ENCODE results near the gene TNK1.

TNK1 gene

DNA sequence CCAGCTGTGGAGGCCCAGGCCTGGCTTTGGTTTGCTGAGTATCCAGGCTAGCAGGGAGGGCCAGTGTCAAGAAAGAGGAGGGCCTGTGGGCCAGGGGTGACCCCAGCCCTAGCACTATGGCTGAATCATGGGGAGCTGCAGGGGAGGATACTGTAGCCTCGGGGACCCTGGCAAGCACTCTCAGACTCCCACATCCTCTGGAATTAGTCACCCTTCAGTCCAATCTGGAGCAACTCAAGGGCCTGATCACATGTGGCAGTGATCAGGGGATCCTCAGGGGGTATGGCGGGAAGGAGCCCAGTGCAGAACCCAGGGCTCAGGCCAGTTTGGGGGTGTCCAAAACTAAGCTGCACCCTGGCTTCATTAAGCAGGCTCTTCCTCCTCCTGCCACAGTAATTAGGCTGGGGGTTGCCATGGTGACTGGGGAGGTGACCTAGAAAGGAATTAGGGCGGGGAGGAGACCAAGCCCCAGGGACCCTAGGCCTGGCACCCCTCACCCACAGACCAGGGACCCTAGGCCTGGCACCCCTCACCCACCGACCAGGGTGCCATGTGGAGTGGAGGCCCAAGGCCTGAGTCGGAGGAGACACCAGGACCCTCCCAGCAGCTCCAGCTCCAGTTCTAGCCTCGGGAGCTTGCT, 32.6 kb downstream of the TNK1 start:
- H4K20me1 ChIP-seq (ENCODE audit: insufficient read depth, low read length) = 0 out of 2 replicates have a peak, but pooled peaks cover 2% of the 10 kb centered on the region
- H3K79me2 ChIP-seq (ENCODE audit: insufficient read depth, low read length) = no peaks in the 10 kb centered on the region
- H3K9me3 ChIP-seq (ENCODE audit: insufficient read depth, low read length, severe bottlenecking) = no peaks in the 10 kb centered on the region
- no peak overlapping the region for H3K4me3 ChIP-seq (ENCODE audit: low read depth in 1 of 2, low read length in 2 of 2)
- peaks cover 22% of the 10 kb centered on the region for H3K36me3 ChIP-seq (ENCODE audit: insufficient read depth, low read length)
- no peak overlapping the region for H3K9ac ChIP-seq (ENCODE audit: low read depth, low read length)
- no peaks in the 10 kb centered on the region for H3K4me1 ChIP-seq (ENCODE audit: insufficient read depth, low read length)
- ATAC-seq (ENCODE audit: insufficient read depth, low read depth) (no peak), DNase-seq (no peak)
- TF ChIP-seq EZH2 (IDR thresholded peaks at IDR 0.05; ENCODE audit: borderline replicate concordance, low read depth, low read length, severe bottlenecking) (no peak), CTCF (IDR thresholded peaks at IDR 0.05; ENCODE audit: borderline replicate concordance, extremely low read depth, low read length, poor library complexity, severe bottlenecking) (no peak)
- no peak overlapping the region for H3K4me2 ChIP-seq (ENCODE audit: insufficient read depth, low read length)
- no peak overlapping the region for H2AFZ ChIP-seq (ENCODE audit: low read depth, low read length)
- H3K27me3 ChIP-seq (ENCODE audit: insufficient read depth, low read length, poor library complexity) = no peaks in the 10 kb centered on the region
- H3K27ac ChIP-seq (ENCODE audit: low read length) = no peak overlapping the region

DNA sequence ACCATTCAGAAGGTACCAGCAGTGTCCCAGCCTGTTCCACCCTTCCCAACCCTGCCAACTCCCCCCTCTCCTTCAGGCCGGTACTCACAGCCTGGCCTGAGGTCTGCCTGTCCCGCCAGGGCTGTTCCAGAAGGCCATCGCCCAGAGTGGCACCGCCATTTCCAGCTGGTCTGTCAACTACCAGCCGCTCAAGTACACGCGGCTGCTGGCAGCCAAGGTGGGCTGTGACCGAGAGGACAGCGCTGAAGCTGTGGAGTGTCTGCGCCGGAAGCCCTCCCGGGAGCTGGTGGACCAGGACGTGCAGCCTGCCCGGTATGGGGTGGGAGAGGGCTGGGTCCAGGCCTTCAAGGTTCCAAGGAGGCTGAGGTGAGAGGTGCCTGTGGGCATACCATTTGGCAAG, 33.9 kb downstream of the TNK1 start:
- Histone ChIP-seq H3K4me2 (ENCODE audit: insufficient read depth, low read length) (no peak overlapping the region), H3K9ac (ENCODE audit: low read depth, low read length) (no peak overlapping the region), H3K27ac (ENCODE audit: low read length) (no peak overlapping the region), H3K4me1 (ENCODE audit: insufficient read depth, low read length) (no peaks in the 10 kb centered on the region), H3K79me2 (ENCODE audit: insufficient read depth, low read length) (no peaks in the 10 kb centered on the region), H3K36me3 (ENCODE audit: insufficient read depth, low read length) (peaks cover 9% of the 10 kb centered on the region; the same call in 1 of the 2 replicates), H2AFZ (ENCODE audit: low read depth, low read length) (no peak overlapping the region), H3K4me3 (ENCODE audit: low read depth in 1 of 2, low read length in 2 of 2) (no peak overlapping the region), H4K20me1 (ENCODE audit: insufficient read depth, low read length) (no peaks in the 10 kb centered on the region), H3K9me3 (ENCODE audit: insufficient read depth, low read length, severe bottlenecking) (no peaks in the 10 kb centered on the region), H3K27me3 (ENCODE audit: insufficient read depth, low read length, poor library complexity) (no peaks in the 10 kb centered on the region)
- no peak for DNase-seq
- no peak for ATAC-seq (ENCODE audit: insufficient read depth, low read depth)
- TF ChIP-seq CTCF (IDR thresholded peaks at IDR 0.05; ENCODE audit: borderline replicate concordance, extremely low read depth, low read length, poor library complexity, severe bottlenecking) = no peak
- TF ChIP-seq EZH2 (IDR thresholded peaks at IDR 0.05; ENCODE audit: borderline replicate concordance, low read depth, low read length, severe bottlenecking) = no peak

- no peak for ATAC-seq (ENCODE audit: insufficient read depth, low read depth)
- Histone ChIP-seq H3K79me2 (ENCODE audit: insufficient read depth, low read length) (no peaks in the 10 kb centered on the region), H3K4me2 (ENCODE audit: insufficient read depth, low read length) (no peak overlapping the region), H3K9ac (ENCODE audit: low read depth, low read length) (no peak overlapping the region), H3K4me3 (ENCODE audit: low read depth in 1 of 2, low read length in 2 of 2) (no peak overlapping the region), H3K9me3 (ENCODE audit: insufficient read depth, low read length, severe bottlenecking) (no peaks in the 10 kb centered on the region), H3K27ac (ENCODE audit: low read length) (no peak overlapping the region), H4K20me1 (ENCODE audit: insufficient read depth, low read length) (no peaks in the 10 kb centered on the region), H3K27me3 (ENCODE audit: insufficient read depth, low read length, poor library complexity) (no peaks in the 10 kb centered on the region), H2AFZ (ENCODE audit: low read depth, low read length) (no peak overlapping the region), H3K4me1 (ENCODE audit: insufficient read depth, low read length) (no peaks in the 10 kb centered on the region), H3K36me3 (ENCODE audit: insufficient read depth, low read length) (0 out of 2 replicates have a peak, but pooled peaks cover under 1% of the 10 kb centered on the region)
- no peak for DNase-seq
- no peak for TF ChIP-seq EZH2 (IDR thresholded peaks at IDR 0.05; ENCODE audit: borderline replicate concordance, low read depth, low read length, severe bottlenecking)
- no peak for TF ChIP-seq CTCF (IDR thresholded peaks at IDR 0.05; ENCODE audit: borderline replicate concordance, extremely low read depth, low read length, poor library complexity, severe bottlenecking)
These were observed 34.9 kb downstream of the TNK1 start for GRCh38 chr17:7415784-7416183.

Data from DND-41 (cell line).